ENCODE data around the gene SNAPC1. TPM values are rescaled to one million over a fixed set of nuclear protein-coding genes. Genes with fewer than 3 reads are reported as not detected.
"Not testable (repeated sequence)": the region's sequence is repeated elsewhere in the genome, so short reads cannot be mapped to it uniquely, and the experiment has no call there.

The SNAPC1 gene
- polyA plus RNA-seq (ENCODE audit: insufficient read length in 4 of 4): 10 to 100 TPM; 10.5 to 15.2 (median 13.3) TPM

- peak; percentile 94 to 98 (median 96) for DNase-seq (ENCODE audit: low read depth in 4 of 4, low spot score in 2 of 4)
Measured at GRCh38 chr14:61761959-61762786, at the start of gene SNAPC1. SNAPC1 (plus strand) TSS chr14:61762420; CDS start chr14:61762461, 41 bp downstream.

- DNase-seq (ENCODE audit: low read depth in 4 of 4, low spot score in 2 of 4): no peak
Measured at GRCh38 chr14:61713724-61714437, 48.3 kb upstream of the SNAPC1 start.

GRCh38 chr14:61716956-61717355, 45.3 kb upstream of the SNAPC1 start:
- no peak for DNase-seq (ENCODE audit: low read depth in 4 of 4, low spot score in 2 of 4)

GRCh38 chr14:61718039-61718438, 44.2 kb upstream of the SNAPC1 start:
- DNase-seq (ENCODE audit: low read depth in 4 of 4, low spot score in 2 of 4): no peak

- no peak for DNase-seq (ENCODE audit: low read depth in 4 of 4, low spot score in 2 of 4)
Measured at GRCh38 chr14:61719344-61720293, 42.6 kb upstream of the SNAPC1 start.

- no peak for DNase-seq (ENCODE audit: low read depth in 4 of 4, low spot score in 2 of 4)
Measured at GRCh38 chr14:61720294-61720661, 41.9 kb upstream of the SNAPC1 start.

- no peak for DNase-seq (ENCODE audit: low read depth in 4 of 4, low spot score in 2 of 4)
Measured at GRCh38 chr14:61720741-61721140, 41.5 kb upstream of the SNAPC1 start.

GRCh38 chr14:61724133-61724532, 38.1 kb upstream of the SNAPC1 start:
- DNase-seq (ENCODE audit: low read depth in 4 of 4, low spot score in 2 of 4): no peak

- DNase-seq (ENCODE audit: low read depth in 4 of 4, low spot score in 2 of 4): no peak
Measured at GRCh38 chr14:61726778-61727658, 35.2 kb upstream of the SNAPC1 start.

GRCh38 chr14:61730756-61731373, 31.4 kb upstream of the SNAPC1 start:
- no peak for DNase-seq (ENCODE audit: low read depth in 4 of 4, low spot score in 2 of 4)

GRCh38 chr14:61733972-61734371, 28.2 kb upstream of the SNAPC1 start:
- no peak for DNase-seq (ENCODE audit: low read depth in 4 of 4, low spot score in 2 of 4)

GRCh38 chr14:61736751-61737150, 25.5 kb upstream of the SNAPC1 start:
- DNase-seq (ENCODE audit: low read depth in 4 of 4, low spot score in 2 of 4): no peak

- no peak for DNase-seq (ENCODE audit: low read depth in 4 of 4, low spot score in 2 of 4)
Measured at GRCh38 chr14:61737915-61738314, 24.3 kb upstream of the SNAPC1 start.

GRCh38 chr14:61739133-61739532, 23.1 kb upstream of the SNAPC1 start:
- DNase-seq (ENCODE audit: low read depth in 4 of 4, low spot score in 2 of 4): no peak

- DNase-seq (ENCODE audit: low read depth in 4 of 4, low spot score in 2 of 4): no peak
Measured at GRCh38 chr14:61742371-61742770, 19.8 kb upstream of the SNAPC1 start.

- DNase-seq (ENCODE audit: low read depth in 4 of 4, low spot score in 2 of 4): no peak
Measured at GRCh38 chr14:61744238-61744637, 18.0 kb upstream of the SNAPC1 start.

- DNase-seq (ENCODE audit: low read depth in 4 of 4, low spot score in 2 of 4): not testable (repeated sequence)
Measured at GRCh38 chr14:61746346-61746745, 15.9 kb upstream of the SNAPC1 start.

- DNase-seq (ENCODE audit: low read depth in 4 of 4, low spot score in 2 of 4): no peak
Measured at GRCh38 chr14:61746881-61747280, 15.3 kb upstream of the SNAPC1 start.

- no peak for DNase-seq (ENCODE audit: low read depth in 4 of 4, low spot score in 2 of 4)
Measured at GRCh38 chr14:61747342-61747741, 14.9 kb upstream of the SNAPC1 start.
